Loucy (cell line): ENCODE data around the gene SNRNP70.

Experiments
- H2AFZ ChIP-seq: fragments of 200-600 bp; sonication (generic); 2 replicates; pipeline ENCODE4 v1.6.0; 2016; ENCODE audit warnings: antibody characterized with exemption, mild to moderate bottlenecking, low read length, moderate library complexity
- H3F3A ChIP-seq: fragments of 200-600 bp; 2 replicates; pipeline ENCODE4 v1.6.0; 2016; ENCODE audit warnings: antibody characterized with exemption, low read depth, mild to moderate bottlenecking
- H3K27me3 ChIP-seq: fragments of 200-600 bp; sonication (generic); 2 replicates; pipeline ENCODE4 v1.6.1; 2014; ENCODE audit warnings: low read length, mild to moderate bottlenecking; ENCODE audit not compliant: insufficient read depth, poor library complexity, severe bottlenecking
- H3K36me3 ChIP-seq: fragments of 200-600 bp; sonication (generic); 2 replicates; pipeline ENCODE4 v1.6.1; 2016; ENCODE audit warnings: low read length; ENCODE audit not compliant: insufficient read depth
- H3K4me1 ChIP-seq: fragments of 200-600 bp; sonication (generic); 2 replicates; pipeline ENCODE4 v1.5.1; 2014; ENCODE audit warnings: low read length, mild to moderate bottlenecking; ENCODE audit not compliant: insufficient read depth, poor library complexity, severe bottlenecking
- H3K4me2 ChIP-seq: fragments of 200-600 bp; sonication (generic); 2 replicates; pipeline ENCODE4 v1.6.0; 2014; ENCODE audit warnings: antibody characterized with exemption, low read length, low read depth, mild to moderate bottlenecking; ENCODE audit not compliant: poor library complexity, severe bottlenecking
- H3K4me3 ChIP-seq: fragments of 200-600 bp; sonication (generic); 2 replicates; pipeline ENCODE4 v1.5.1; 2014; ENCODE audit warnings: low read length, mild to moderate bottlenecking, mixed read lengths; ENCODE audit not compliant: poor library complexity, severe bottlenecking
- H3K79me2 ChIP-seq: fragments of 200-600 bp; sonication (generic); 2 replicates; pipeline ENCODE4 v1.6.1; 2014; ENCODE audit warnings: low read length; ENCODE audit not compliant: insufficient read depth
- H3K9ac ChIP-seq: fragments of 200-600 bp; sonication (generic); 2 replicates; pipeline ENCODE4 v1.6.0; 2014; ENCODE audit warnings: mild to moderate bottlenecking, low read depth, low read length, moderate library complexity; ENCODE audit not compliant: poor library complexity, severe bottlenecking
- H3K9me2 ChIP-seq: fragments of 200-600 bp; sonication (generic); replicated peaks from 2 replicates; pipeline ENCODE4 v1.6.1; 2016; ENCODE audit warnings: low read depth, low read length, mixed read lengths
- H3K9me3 ChIP-seq: fragments of 200-600 bp; sonication (generic); 2 replicates; pipeline ENCODE4 v1.6.1; 2014; ENCODE audit warnings: mild to moderate bottlenecking, antibody characterized with exemption, low read length, low read depth; ENCODE audit not compliant: insufficient read depth
- H4K20me1 ChIP-seq: fragments of 200-600 bp; sonication (generic); 2 replicates; pipeline ENCODE4 v1.6.0; 2014; ENCODE audit warnings: antibody characterized with exemption, low read length, mild to moderate bottlenecking; ENCODE audit not compliant: insufficient read depth, poor library complexity, severe bottlenecking
- CTCF ChIP-seq: fragments of 200-600 bp; sonication (generic); conservative IDR thresholded peaks from 2 replicates; pipeline ENCODE4 v1.5.1; 2014; ENCODE audit warnings: mild to moderate bottlenecking, antibody characterized with exemption, low read length
- EZH2phosphoT487 ChIP-seq: fragments of 200-600 bp; IDR thresholded peaks from 2 replicates; pipeline ENCODE4 v1.6.1; 2018; ENCODE audit warnings: antibody characterized with exemption, mild to moderate bottlenecking, moderate library complexity, borderline replicate concordance

The SNRNP70 gene

GRCh38 chr19:49135686-49136085 lies 50.4 kb downstream of the SNRNP70 start:
- no peaks in the 10 kb centered on the region for H3K79me2 ChIP-seq
- no peak overlapping the region for H2AFZ ChIP-seq
- H3K27me3 ChIP-seq, result no peaks in the 10 kb centered on the region
- H4K20me1 ChIP-seq, result no peaks in the 10 kb centered on the region
- no peaks in the 10 kb centered on the region for H3K9me2 ChIP-seq
- H3K9me3 ChIP-seq, result no peaks in the 10 kb centered on the region
- H3K36me3 ChIP-seq, result no peaks in the 10 kb centered on the region
- no peak for TF ChIP-seq CTCF
- no peak for TF ChIP-seq EZH2phosphoT487
- no peaks in the 10 kb centered on the region for H3F3A ChIP-seq
- H3K4me2 ChIP-seq, result no peak overlapping the region
- H3K9ac ChIP-seq, result no peak overlapping the region
- no peak overlapping the region for H3K4me3 ChIP-seq
- H3K4me1 ChIP-seq, result no peaks in the 10 kb centered on the region

- Histone ChIP-seq H3K9me2 (no peaks in the 10 kb centered on the region), H3K4me1 (no peaks in the 10 kb centered on the region), H3F3A (no peaks in the 10 kb centered on the region)
Observed at GRCh38 chr19:49136771-49137171, 51.5 kb downstream of the SNRNP70 start.

GRCh38 chr19:49140951-49141350 lies 55.7 kb downstream of the SNRNP70 start:
- Histone ChIP-seq H2AFZ (no peak overlapping the region), H3K9me2 (no peaks in the 10 kb centered on the region), H3K79me2 (no peaks in the 10 kb centered on the region), H3F3A (no peaks in the 10 kb centered on the region), H3K4me2 (no peak overlapping the region), H3K4me3 (no peak overlapping the region), H3K27me3 (no peaks in the 10 kb centered on the region), H3K9ac (no peak overlapping the region), H3K9me3 (no peaks in the 10 kb centered on the region), H3K4me1 (peaks cover 5% of the 10 kb centered on the region), H3K36me3 (no peaks in the 10 kb centered on the region), H4K20me1 (no peaks in the 10 kb centered on the region)
- no peak for TF ChIP-seq CTCF

More at GRCh38 chr19:49136771-49137171, 51.5 kb downstream of the SNRNP70 start:
- Histone ChIP-seq H3K27me3 (no peaks in the 10 kb centered on the region), H3K9ac (no peak overlapping the region), H3K9me3 (no peaks in the 10 kb centered on the region), H3K4me2 (no peak overlapping the region), H4K20me1 (no peaks in the 10 kb centered on the region), H2AFZ (no peak overlapping the region), H3K36me3 (no peaks in the 10 kb centered on the region), H3K4me3 (no peak overlapping the region), H3K79me2 (no peaks in the 10 kb centered on the region)
- TF ChIP-seq EZH2phosphoT487 (no peak), CTCF (no peak)
